GM21515 (cell line): ENCODE data around the gene RASSF5.
A peak's percentile ranks its signal among the peaks of the same experiment; 100 is the strongest.

ENCODE experiments used
- ATAC-seq: cut with Tn5 transposase; IDR thresholded peaks from one replicate; pipeline ENCODE4 v1.9.1; 2021; ENCODE audit not compliant: unreplicated experiment

Gene RASSF5, protein sequence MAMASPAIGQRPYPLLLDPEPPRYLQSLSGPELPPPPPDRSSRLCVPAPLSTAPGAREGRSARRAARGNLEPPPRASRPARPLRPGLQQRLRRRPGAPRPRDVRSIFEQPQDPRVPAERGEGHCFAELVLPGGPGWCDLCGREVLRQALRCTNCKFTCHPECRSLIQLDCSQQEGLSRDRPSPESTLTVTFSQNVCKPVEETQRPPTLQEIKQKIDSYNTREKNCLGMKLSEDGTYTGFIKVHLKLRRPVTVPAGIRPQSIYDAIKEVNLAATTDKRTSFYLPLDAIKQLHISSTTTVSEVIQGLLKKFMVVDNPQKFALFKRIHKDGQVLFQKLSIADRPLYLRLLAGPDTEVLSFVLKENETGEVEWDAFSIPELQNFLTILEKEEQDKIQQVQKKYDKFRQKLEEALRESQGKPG

DNA sequence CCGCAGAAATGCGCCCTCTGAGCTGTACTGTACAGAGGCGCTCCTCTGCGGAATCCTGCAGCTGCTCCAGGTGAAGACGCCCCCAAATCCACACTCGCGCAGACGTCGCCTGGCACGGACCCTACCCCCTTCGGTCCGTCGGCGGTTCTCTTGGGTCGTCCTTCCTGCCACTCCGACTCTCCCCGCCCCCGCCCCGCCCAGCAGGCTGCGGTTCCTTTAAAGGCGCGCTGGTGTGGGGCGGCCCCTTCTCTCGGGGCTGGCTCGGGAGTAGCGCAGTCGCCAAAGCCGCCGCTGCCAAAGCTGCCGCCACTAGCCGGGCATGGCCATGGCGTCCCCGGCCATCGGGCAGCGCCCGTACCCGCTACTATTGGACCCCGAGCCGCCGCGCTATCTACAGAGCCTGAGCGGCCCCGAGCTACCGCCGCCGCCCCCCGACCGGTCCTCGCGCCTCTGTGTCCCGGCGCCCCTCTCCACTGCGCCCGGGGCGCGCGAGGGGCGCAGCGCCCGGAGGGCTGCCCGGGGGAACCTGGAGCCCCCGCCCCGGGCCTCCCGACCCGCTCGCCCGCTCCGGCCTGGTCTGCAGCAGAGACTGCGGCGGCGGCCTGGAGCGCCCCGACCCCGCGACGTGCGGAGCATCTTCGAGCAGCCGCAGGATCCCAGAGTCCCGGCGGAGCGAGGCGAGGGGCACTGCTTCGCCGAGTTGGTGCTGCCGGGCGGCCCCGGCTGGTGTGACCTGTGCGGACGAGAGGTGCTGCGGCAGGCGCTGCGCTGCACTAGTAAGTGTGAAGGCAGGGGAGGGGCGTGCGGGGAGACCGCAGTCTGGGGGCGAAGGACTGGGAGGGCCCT, at the start of gene RASSF5:
RASSF5 (plus strand) TSS at position 248 of the 846 bp plus-strand sequence; CDS start at position 320, 72 bp downstream.
- ATAC-seq: peak; percentile 53

DNA sequence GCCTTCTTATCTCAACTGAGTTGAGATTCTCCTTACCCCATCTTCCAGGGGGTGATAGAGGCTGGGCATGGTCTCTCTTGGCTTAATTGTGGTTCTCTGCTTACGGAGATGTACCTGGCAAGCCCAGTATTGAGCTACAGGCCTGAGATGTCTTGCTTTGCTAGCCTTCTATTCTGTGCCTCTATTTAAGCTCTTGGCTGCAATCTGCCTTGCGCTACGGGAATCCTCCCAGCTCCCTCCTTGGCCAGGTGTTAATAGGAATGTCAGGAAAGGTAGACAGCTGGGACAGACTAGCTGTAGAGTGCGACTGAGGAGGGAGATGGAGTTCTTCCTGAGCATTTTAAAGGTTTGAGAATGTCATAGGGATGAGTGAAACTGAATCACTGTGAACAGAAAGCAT, 47.6 kb upstream of the RASSF5 start:
- no peak for ATAC-seq

DNA sequence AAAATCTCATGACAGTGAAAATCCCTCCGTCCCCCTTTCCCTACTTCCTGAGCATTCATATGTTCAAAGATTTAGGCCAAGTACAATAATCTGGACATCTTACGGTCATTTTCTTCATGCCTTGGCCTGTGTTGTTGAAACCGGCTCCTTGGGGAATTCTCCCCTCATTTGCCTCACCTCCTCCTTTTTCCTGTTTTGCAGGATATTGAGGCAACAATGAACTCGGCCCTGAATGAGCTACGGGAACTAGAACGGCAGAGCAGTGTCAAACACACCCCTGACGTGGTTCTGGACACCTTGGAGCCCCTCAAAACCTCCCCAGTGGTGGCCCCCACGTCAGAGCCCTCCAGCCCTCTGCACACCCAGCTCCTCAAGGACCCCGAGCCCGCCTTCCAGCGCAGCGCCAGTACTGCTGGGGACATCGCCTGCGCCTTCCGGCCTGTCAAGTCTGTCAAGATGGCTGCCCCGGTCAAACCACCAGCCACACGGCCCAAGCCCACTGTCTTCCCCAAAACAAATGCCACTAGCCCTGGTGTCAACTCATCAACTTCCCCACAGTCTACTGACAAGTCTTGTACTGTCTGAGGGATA, 46.4 kb upstream of the RASSF5 start:
- no peak for ATAC-seq

DNA sequence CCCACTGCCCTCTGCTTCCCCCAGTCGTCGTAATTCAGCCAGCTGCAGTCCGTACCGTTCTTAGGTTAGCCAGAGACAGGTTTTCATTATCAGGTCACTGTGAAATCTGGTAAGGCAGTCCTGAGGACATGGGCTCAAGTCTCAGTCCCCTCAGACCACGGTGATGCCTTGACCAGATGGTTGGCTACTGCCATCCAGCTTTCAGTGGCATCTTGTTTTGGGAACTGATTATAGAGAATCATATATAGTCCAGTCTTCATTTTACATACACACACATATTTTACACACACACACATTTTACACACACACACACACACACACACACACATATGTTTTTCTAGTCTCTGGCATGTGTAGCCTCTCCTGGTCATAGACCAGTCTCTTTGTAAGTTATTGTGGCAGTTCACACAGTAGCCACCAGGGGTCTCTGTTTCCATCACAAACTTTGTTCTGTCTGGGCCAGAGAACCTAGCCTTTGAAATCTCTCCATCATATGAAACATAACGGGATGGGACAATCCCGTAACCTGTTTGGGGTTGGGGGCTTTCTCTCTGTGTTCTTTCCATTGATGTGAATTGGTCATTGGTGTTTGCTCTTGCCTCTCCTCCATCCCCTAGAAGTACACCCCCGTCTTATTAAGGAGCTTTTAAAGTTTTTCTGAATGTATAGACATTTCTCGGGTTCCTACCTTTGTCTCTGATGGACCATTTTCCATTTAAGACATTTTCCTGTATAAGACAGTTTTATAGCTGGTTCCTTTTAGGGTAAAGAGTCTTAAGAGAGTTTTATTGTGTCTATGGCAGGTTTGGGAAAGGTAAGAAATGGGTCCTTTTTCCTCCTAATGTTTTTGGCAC, 45.5 kb upstream of the RASSF5 start:
- peak; percentile 53 for ATAC-seq

DNA sequence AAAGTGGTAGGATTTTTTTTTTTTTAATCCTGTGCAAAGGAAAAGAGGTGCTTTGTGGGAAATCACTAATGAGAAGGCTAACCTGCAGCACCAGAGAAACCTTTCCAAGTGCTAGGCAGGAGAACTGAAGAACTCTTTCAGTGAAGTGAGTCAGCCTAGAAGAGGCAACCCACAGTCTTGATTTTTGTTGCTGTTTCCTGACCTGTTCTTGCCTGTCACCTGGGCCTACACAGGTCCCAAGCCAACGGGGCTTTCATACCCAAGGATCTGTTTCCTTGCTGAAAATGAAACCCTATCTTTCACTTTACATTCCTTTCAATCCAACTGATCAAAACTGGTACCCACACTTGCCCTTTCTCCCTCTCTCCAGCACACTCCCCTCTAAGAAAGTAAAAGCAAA, 44.2 kb upstream of the RASSF5 start:
- no peak for ATAC-seq

DNA sequence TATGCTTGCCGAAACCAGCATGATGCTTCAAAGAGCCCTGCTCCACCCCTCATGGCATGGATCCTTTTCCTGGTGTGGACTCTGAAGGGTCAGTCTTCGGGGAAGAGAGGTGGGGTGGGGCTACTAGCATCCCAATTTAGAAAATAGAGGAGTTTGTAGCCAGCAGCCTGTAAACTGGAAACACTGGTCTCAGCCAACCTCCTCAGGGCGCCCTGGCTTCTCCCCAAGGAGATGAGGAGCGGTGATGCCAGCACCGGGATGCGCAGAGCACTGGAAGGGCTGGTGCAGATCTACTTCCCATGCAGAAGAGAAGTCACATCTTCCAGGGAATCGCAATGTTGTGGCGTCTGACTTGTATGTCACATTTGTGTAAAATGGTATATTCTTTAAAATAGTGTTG, 43.4 kb upstream of the RASSF5 start:
- no peak for ATAC-seq

DNA sequence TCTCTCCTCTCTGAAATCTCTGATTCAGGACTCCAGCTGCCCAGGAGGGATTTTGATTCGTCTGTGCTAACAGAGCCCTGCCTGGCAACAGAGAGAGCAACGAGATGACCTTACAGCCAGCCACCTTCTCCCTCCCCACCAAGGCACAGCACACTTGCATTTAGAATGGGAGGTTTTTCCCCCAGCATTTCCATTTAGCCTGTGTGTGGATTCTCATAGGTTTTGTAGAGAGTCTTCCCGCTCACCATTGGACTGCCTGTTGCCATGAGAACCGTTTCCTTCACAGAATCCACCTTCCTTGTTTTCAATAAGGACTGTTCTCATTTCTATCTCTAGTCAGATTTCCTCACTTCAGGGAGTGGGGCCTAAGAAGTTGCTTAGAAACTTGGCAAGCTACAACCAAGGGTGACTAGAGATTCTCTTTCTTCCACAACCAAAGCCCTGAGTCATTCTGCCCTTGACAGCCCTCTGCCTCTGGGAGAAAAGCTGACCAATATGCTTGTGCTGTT, 42.8 kb upstream of the RASSF5 start:
- no peak for ATAC-seq

DNA sequence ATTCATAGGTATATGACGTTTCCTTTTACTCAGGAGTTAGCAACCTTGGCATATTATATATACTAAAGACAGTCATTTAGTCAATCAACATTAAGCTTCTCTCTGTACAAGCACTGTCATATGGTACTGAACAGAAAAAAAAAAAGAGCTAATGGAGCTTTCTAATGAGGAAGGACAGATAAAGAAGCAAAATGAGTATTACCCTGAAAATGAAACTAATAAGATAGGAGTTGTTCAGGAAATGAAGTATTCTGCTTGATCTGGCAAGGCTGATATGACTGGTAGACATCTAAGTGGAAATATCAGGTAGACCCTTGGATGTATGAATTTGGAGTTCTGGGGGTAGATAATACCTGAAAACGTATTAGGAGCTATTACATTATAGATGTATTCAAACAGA, 41.4 kb upstream of the RASSF5 start:
- ATAC-seq: no peak

DNA sequence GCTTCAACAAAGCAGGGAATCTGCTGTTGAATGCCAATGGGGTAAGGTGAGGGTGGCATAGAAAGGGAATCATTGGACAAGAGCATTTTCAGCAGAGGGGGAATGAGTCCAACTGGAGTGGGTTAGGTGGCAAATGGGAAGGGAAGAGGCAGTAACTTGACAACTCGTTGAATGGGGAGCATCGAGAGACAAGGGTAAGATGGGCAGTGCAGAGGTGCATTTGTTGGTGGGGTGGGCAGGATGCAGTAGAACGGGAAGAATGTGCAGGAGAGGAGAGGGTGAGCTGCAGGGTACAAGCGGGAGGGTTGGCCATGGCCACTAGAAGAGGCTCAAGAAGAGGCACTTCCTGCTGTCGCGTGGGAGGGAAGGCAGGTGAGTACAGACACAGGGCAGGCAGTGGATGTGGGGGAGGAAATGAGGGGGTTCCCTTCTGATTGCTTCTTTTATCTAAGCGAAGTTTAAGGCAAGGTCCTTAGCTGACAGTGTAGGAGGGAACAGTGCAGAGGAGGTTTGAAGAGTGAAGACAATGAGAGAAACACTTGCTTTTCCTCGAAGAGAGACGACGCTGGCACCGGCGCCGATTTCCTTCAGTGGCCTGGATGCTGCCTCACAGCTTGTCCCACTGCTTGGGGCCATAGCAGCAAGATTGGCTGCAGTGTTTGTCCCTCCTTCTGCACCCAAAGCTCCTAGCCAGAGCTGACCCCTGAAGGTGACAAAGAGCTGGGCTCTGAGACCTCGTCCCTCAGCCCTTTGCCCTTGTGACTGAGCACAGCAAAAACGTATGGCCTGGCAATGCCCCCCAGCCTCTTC, 40.3 kb upstream of the RASSF5 start:
- ATAC-seq: no peak

DNA sequence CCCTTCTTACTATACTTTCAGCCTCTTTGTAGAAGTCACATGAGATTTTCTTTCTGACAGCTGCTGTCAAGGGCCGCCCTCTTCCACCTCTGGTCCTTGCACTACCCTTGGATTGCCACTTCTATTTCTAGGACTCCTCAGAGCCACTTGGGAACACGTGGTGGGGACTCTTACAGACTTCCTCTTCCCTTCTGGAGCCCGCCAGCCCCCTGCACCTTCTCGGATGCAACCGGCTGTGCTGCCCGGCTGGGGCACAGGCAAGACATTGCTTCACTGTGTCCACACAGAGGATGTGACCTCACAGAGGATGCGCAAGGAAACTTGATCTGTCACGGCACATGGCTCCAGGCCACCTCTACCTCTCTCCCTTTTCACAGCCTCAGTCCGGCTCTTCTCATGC, 39.4 kb upstream of the RASSF5 start:
- ATAC-seq: no peak

DNA sequence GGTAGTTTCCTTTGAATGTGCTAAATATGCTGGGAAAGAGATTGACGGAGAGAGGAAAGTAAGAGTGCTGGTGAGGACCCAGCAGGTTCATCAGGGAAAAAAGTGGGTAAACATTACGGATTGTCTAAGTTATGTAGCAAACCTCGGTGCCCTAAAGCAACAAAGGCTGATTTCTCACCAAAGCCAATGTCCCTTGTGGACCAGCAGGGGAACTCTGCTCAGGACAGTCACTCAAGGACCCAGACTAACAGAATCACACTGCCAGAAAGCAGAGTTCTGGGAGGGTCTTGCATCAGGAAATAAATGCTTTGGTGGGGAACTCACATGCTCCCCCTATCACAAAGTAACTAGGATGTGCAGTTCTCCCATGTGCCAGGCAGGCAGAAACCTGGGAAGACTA, 38.8 kb upstream of the RASSF5 start:
- no peak for ATAC-seq

DNA sequence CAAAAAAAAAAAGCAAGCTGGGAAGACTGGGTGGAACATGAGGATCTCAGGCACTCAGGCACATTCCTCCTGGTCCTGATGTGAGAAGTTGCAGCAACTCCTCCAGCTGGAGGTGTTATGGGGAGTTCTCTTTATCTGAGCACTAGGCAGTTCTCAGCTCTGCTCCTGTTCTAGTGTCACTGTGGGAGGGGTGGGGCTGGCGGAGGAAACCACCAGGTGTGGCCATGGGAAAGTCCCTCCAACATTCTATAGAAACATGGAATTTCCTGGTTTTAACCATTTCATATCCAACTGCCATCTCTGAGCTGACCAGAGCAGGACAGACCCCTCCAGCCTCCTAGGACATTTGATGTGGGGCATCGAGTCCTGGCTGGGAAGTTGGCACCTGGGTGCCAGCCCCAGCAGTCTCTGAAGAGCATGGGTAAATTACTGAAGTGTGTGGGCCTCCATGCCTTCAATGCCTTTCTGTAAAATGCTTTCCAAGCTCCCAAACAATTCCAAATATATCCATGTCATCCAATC, 37.9 kb upstream of the RASSF5 start:
- no peak for ATAC-seq

DNA sequence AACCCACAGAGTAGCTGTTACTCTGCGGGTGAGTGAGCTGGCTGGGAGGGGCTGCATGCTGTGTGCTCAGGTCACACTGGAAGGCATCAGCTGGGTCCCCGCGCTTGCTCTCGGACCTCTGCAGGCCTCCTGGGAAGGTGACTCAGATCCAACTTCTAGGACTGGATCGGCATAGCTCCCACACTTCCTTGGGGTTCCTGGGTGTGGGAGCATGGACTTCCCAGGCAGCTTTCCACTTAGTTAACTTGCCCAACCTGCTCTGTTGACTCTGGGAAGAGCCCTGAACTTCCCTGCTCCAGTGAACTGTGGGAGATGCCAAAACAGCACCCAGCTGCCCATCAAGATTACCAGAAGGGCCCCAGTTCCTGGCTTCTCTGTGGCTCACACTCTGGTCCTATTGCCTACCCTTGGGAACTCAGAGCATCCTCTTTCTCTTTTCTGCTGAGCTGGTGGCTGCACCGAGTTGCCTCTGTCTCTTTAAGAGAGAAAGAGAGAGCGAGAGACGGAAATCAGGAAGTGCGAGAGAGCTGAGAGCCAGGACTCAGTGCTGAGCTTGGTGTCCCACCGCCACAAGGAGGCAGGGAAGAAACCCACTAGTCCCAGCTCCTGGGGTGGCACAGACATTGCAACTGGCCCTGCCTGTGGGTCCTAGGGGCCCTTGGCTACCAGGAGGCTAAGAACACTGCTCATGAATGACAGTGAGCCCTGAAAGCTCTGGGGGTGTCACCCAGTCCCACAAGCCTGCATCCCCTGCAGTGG, 37.2 kb upstream of the RASSF5 start, which contains the start of gene IKBKE:
IKBKE (plus strand) TSS at position 544 of the 759 bp plus-strand sequence. CDS start 2,752 bp downstream, outside the sequence.
- peak; percentile 48 for ATAC-seq

DNA sequence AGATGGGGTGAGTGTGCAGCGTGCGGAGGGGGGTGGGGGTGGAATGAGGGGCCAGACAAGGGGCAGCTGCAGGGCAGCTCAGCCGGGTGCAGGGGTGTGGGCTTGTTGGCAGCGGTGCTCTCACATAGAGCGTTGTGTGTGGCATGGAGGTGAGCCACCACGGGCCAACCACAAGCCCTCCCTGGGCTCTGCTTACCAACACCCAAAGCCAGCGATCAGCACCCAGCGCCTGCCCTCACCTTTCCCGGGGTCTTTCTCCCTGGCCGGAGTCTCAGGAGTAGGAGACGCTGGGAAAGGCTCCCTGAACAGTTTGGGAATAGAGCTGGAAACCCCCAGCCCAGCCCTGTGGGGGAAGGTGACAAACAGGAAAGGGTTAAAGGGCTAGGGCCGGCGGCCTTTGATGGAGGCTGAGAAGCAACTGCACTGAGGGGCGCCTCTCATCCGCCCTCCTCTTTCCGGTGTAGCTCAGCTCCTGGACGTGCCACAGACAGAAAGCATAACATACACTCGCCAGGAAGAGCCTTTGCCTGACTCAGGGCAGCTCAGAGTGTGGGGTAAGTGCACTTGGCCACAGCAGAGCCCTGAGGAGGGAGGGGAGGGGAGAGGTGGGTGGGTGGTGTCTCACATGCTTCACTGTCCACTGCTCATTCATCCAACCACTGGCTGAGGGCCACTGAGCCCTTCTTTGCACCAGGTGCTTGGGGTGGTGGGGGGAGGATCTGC, 36.5 kb upstream of the RASSF5 start:
- peak; percentile 7 for ATAC-seq

DNA sequence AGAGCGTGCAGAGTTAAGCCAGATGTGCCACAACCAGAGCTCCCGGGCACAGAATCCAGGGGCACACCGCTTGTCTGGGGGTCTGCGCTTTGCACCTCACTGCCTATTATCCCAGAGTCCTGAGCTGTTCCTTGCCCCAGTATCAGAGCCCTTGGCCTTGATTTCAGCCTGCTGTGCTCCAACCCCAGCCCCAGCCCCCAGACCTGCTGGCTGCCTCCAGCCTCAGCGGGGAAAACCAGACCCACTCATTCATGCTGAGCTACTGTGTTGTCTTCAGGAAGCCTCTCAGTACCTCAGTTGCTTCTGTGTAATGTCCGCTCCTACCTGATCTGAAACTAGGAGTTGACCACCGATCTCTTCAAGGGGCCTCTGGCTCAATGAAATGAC, 35.9 kb upstream of the RASSF5 start:
- ATAC-seq: no peak

DNA sequence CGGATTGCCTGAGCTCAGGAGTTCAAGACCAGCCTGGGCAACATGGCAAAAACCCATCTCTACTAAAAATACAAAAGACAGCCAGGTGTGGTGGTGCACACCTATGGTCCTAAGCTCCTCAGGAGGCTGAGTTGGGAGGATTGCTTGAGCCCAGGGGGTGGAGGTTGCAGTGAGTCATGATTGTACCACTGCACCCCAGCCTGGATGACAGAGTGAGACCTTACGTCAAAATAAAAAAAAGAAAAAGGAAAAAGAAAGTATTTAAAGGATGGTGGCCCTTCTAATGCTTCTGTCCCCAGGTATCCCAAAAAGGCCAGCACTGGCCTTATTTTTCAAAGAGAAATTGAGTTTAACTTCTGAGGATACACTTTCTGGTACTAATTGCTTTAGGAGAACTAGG, 35.3 kb upstream of the RASSF5 start:
- no peak for ATAC-seq

DNA sequence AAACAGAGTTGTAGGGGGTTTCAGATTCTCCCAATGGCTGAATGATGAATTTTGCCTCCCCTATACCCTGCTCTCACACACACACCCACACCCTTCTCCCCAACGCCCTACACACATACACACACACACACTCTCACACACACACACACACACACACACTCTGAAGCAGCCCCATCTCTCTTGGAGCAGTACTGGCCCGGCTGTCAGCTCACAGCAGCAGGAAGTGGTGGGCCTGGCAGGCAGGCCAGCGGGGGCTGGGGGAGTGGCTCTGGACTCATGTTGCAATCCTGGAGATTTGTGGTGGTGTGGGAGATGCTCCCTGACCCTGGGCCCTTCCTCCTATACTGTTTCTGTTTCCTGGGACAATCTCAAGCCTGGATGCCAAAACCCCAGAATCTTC, 34.9 kb upstream of the RASSF5 start:
- no peak for ATAC-seq

DNA sequence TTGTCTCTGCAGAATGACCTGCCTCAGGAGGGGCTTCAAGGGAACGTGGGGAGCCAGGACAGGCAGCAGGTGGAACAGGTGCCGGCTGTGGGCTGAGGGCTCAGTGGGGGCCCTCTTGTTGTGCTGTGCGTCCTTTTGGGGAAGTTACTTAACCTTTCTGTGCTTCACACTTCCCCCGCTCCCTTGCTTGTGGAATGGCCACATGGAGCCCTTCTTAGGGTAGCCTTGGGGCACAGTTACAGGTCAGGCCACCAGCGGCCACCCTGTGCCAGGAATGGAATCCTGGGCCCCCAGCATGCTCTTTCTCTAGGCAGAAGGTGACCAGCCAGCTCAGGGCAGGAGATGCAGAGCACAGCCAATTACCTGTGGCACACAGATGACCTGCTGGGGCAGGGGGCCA, 34.4 kb upstream of the RASSF5 start:
- no peak for ATAC-seq
